Mucosa of descending colon (tissue), 3 donors: ENCODE results near the gene EFNA1. TPM values are rescaled to one million over a fixed set of nuclear protein-coding genes. Genes with fewer than 3 reads are reported as not detected.
A peak's percentile ranks its signal among the peaks of the same experiment; 100 is the strongest.

Source experiments
- ATAC-seq: fragments of 200-7000 bp; cut with Tn5 transposase; one replicate; pipeline ENCODE4 v1.9.1; 2020; ENCODE audit warnings: mild to moderate bottlenecking, moderate library complexity
- DNase-seq, 3 donors: peaks; one replicate each; pipeline ENCODE4 v3.0.0-alpha.2; 2020
- H3K36me3 ChIP-seq: fragments of 200-600 bp; one replicate; pipeline ENCODE4 v1.8.0; 2021; ENCODE audit warnings: low read depth, mild to moderate bottlenecking
- H3K4me1 ChIP-seq: fragments of 200-600 bp; one replicate; pipeline ENCODE4 v1.8.0; 2021; ENCODE audit warnings: low read depth, mild to moderate bottlenecking
- H3K4me3 ChIP-seq: fragments of 200-600 bp; one replicate; pipeline ENCODE4 v1.8.0; 2021; ENCODE audit warnings: mild to moderate bottlenecking
- H3K9me3 ChIP-seq: fragments of 200-600 bp; one replicate; pipeline ENCODE4 v1.8.0; 2021; ENCODE audit warnings: mild to moderate bottlenecking
- CTCF ChIP-seq: fragments of 200-600 bp; IDR thresholded peaks from one replicate; pipeline ENCODE4 v1.8.0; 2022; ENCODE audit warnings: antibody characterized with exemption, mild to moderate bottlenecking
- intact Hi-C, 2 donors: fragments of 100-400 bp; cut with DNase I in 1 of 2; cut with micrococcal nuclease in 1 of 2; formaldehyde crosslinking; loops; one replicate each; pipeline versions ENCODE4 v1.11.0 to v1.11.1; 2022; cut with DNase I, micrococcal nuclease
- total RNA-seq, 3 donors: library from RNA; stranded (reverse); fragmentation: NEBNext Ultra II Directional in 2 of 3; extraction: Animal tissue kit (Norgen Biotek cat#: 25700) in 2 of 3; gene quantifications; one replicate each; pipeline versions ENCODE4 v1.2.1 to v1.2.4, GENCODE V29; 2021 to 2023
- donor health status: DM: no; HTN: no; CAD: no; lungs with moderate emphysema.
- donor health status: DM: no; HTN: no; CAD: no.
- donor health status: DM: no; HTN: yes; CAD: no.

The EFNA1 gene
- total RNA-seq, 3 donors from 2014 or later, result 46.3 to 198 (median 110) TPM

DNA sequence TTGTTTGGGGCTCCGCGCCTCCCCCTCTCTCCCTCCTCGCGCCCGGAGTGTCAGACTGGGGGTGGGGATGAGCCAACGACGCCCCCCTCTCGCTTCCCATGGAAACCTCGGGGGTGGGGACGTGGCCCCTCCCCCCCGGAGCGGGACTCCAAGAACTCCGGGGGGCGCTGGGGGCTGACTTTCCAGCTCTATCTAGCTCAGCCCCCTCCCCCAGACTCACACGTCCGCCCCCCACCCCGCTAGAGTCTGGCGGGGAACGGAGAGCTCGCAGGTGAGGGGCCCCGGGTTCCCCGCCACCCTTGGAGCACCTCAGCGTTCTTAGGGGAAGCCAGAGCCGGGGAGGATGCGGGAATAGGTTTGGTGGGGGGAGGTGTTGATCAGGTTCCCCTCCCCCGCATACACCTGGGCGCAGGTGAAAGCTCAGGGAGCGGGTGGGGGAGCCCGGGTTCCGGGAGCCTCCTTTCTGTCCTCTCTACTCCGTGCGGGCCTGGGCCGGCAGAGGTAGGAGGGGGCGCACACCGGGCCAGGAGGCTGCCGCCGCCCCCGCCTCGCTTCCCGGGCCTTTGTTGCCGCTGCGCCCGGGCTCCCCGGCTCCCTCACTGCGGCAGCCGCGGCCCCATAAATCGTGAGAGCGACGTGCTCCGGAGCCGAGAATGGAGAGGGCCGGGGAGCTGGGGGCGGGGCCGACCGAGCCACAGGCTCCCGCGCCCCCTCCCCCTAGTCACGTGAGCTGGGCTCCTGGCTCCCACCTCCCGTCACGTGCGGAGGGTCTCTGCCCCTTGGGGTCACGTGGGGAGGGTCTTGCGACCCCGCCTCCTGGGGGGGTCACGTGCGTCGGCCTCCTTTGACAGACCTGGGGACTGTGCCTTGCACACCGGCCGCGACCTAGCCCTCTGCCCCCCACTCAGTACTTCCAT, 47.1 kb upstream of the EFNA1 start:
- intact Hi-C loops, result no loop called here
- TF ChIP-seq CTCF, result no peak

DNA sequence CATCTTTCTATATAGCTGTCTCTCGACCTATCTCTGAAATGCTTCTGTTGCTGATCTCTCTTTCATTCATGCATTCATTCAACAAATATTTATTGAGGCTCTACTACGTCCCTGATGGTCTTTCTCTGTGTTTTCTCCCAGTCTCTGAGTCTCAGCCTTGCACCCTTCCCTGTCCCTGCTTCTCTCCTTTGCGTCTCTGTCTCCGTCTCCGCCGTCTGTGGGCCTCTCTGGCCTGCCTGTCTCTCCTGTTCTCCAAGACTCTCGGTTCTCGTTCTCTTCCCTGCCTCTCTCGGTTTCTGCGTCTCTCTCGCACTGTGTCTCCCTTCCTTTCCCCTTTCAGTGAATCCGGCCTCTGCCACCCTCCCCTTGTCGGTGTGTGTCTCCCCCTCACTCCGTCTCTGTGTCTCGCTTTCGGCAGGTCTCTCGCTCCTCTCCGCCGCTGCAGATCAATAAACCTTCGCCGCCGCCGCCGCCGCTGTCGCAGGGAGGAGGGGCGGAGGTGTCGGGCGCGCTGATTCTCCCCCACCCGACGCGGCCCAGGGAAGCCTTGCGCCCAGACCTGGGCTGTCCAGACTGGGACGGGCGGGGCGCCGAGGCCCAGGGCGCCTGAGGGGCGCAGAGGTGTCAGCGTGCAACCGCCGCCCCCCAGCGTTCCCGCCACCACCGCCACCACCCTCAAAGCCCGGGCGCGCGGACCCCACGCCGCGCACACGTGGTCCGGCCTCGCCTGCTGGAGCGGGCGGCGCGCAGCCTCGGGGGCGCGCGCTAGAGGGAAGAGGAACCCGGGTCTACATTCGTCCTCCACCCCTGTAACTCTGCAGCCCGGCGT, 46.0 kb upstream of the EFNA1 start:
- Histone ChIP-seq H3K36me3 (no peaks in the 10 kb centered on the region), H3K4me1 (peaks cover 67% of the 10 kb centered on the region), H3K9me3 (no peaks in the 10 kb centered on the region), H3K4me3 (no peak overlapping the region)
- ATAC-seq (no peak), DNase-seq (peak; percentile 55 to 73 (median 58))
- TF ChIP-seq CTCF, result no peak
- intact Hi-C loops, result no loop called here

More for the DNA sequence above, 47.1 kb upstream of the EFNA1 start:
- Histone ChIP-seq H3K4me1 (peaks cover 59% of the 10 kb centered on the region), H3K9me3 (no peaks in the 10 kb centered on the region), H3K36me3 (no peaks in the 10 kb centered on the region), H3K4me3 (no peak overlapping the region)
- ATAC-seq, result no peak
- peak; percentile 71 to 73 (median 71) for DNase-seq

GRCh38 chr1:155082301-155083051, 45.2 kb upstream of the EFNA1 start:
- Histone ChIP-seq H3K9me3 (no peaks in the 10 kb centered on the region), H3K4me3 (no peak overlapping the region), H3K4me1 (peaks cover 67% of the 10 kb centered on the region), H3K36me3 (no peaks in the 10 kb centered on the region)
- peak; percentile 10 for ATAC-seq
- DNase-seq, result peak; percentile 68 to 82 (median 78)
- intact Hi-C loops, result no loop called here
- no peak for TF ChIP-seq CTCF

GRCh38 chr1:155083052-155083541, 44.6 kb upstream of the EFNA1 start:
- no peaks in the 10 kb centered on the region for H3K36me3 ChIP-seq
- no peak for TF ChIP-seq CTCF
- DNase-seq (peak; percentile 80 to 85 (median 81)), ATAC-seq (peak; percentile 56)
- H3K9me3 ChIP-seq, result no peaks in the 10 kb centered on the region
- H3K4me3 ChIP-seq, result no peak overlapping the region
- intact Hi-C loops, result no loop called here
- peaks cover 67% of the 10 kb centered on the region for H3K4me1 ChIP-seq
